Activated CD4-positive, CD25-positive, alpha-beta regulatory T cell treated with anti-CD3 and anti-CD28 coated beads, Interleukin-2, amount 50 U/mL, for 72 hours (primary cell): ENCODE data around the gene ZNF695.

Experiments
- DNase-seq: peaks from one replicate; pipeline ENCODE4 v3.0.0; 2021

ZNF695 gene

GRCh38 chr1:246954126-246954525 lies 53.7 kb downstream of the ZNF695 start:
- no peak for DNase-seq

GRCh38 chr1:246951413-246951812 lies 56.4 kb downstream of the ZNF695 start:
- DNase-seq = no peak

GRCh38 chr1:246949956-246950355 lies 57.9 kb downstream of the ZNF695 start:
- DNase-seq = no peak

GRCh38 chr1:246947255-246947654 lies 60.6 kb downstream of the ZNF695 start:
- no peak for DNase-seq

GRCh38 chr1:246946366-246946765 lies 61.5 kb downstream of the ZNF695 start:
- DNase-seq = no peak
